Osteocyte (in vitro differentiated cells): ENCODE data around the gene APOC3. TPM values are rescaled to one million over a fixed set of nuclear protein-coding genes. Genes with fewer than 3 reads are reported as not detected.

Source experiments
- DNase-seq: peaks from one replicate; pipeline ENCODE4 v3.0.0; 2021; ENCODE audit warnings: mixed read lengths; ENCODE audit not compliant: unreplicated experiment; ENCODE audit errors: extremely low spot score
- H3K27ac Mint-ChIP-seq: one replicate; pipeline ENCODE4 v1.8.0; 2021; ENCODE audit warnings: mild to moderate bottlenecking, mixed read lengths; ENCODE audit not compliant: unreplicated experiment
- H3K27me3 Mint-ChIP-seq: one replicate; pipeline ENCODE4 v1.8.0; 2021; ENCODE audit warnings: mixed read lengths; ENCODE audit not compliant: unreplicated experiment
- H3K36me3 Mint-ChIP-seq: one replicate; pipeline ENCODE4 v1.8.0; 2021; ENCODE audit warnings: mixed read lengths; ENCODE audit not compliant: unreplicated experiment
- H3K4me1 Mint-ChIP-seq: one replicate; pipeline ENCODE4 v1.8.0; 2021; ENCODE audit warnings: mixed read lengths; ENCODE audit not compliant: unreplicated experiment
- H3K4me3 Mint-ChIP-seq: one replicate; pipeline ENCODE4 v1.8.0; 2021; ENCODE audit warnings: mild to moderate bottlenecking, moderate library complexity, mixed read lengths; ENCODE audit not compliant: unreplicated experiment
- H3K9me3 Mint-ChIP-seq: one replicate; pipeline ENCODE4 v1.8.0; 2021; ENCODE audit warnings: mixed read lengths; ENCODE audit not compliant: unreplicated experiment
- total RNA-seq: library from RNA; stranded (reverse); gene quantifications from 2 replicates; pipeline ENCODE4 v1.2.1, GENCODE V29; 2021
- TF ChIP-seq, protein P1 (sequence below): fragments of 200-600 bp; sonication (generic); IDR thresholded peaks from 2 replicates; pipeline ENCODE4 v1.5.0; 2021; ENCODE audit warnings: antibody characterized with exemption, mild to moderate bottlenecking, moderate library complexity

Gene APOC3
- total RNA-seq, 1 donor from 2014 or later = not detected

GRCh38 chr11:116791002-116791812, 38.5 kb upstream of the APOC3 start:
- Mint-ChIP-seq H3K4me1 (peaks cover 16% of the 10 kb centered on the region), H3K27ac (no peak overlapping the region), H3K27me3 (no peaks in the 10 kb centered on the region), H3K36me3 (no peaks in the 10 kb centered on the region), H3K9me3 (no peaks in the 10 kb centered on the region), H3K4me3 (no peak overlapping the region)
- TF ChIP-seq, protein P1, sequence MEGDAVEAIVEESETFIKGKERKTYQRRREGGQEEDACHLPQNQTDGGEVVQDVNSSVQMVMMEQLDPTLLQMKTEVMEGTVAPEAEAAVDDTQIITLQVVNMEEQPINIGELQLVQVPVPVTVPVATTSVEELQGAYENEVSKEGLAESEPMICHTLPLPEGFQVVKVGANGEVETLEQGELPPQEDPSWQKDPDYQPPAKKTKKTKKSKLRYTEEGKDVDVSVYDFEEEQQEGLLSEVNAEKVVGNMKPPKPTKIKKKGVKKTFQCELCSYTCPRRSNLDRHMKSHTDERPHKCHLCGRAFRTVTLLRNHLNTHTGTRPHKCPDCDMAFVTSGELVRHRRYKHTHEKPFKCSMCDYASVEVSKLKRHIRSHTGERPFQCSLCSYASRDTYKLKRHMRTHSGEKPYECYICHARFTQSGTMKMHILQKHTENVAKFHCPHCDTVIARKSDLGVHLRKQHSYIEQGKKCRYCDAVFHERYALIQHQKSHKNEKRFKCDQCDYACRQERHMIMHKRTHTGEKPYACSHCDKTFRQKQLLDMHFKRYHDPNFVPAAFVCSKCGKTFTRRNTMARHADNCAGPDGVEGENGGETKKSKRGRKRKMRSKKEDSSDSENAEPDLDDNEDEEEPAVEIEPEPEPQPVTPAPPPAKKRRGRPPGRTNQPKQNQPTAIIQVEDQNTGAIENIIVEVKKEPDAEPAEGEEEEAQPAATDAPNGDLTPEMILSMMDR = peak; percentile 94
- DNase-seq = peak; percentile 93

- TF ChIP-seq, protein P1 = no peak
- H3K36me3 Mint-ChIP-seq = no peaks in the 10 kb centered on the region
- H3K9me3 Mint-ChIP-seq = no peaks in the 10 kb centered on the region
- no peak within 1 kb of the TSS for H3K27ac Mint-ChIP-seq
- H3K27me3 Mint-ChIP-seq = no peaks in the 10 kb centered on the region
- peaks cover 11% of the 10 kb centered on the region for H3K4me1 Mint-ChIP-seq
- H3K4me3 Mint-ChIP-seq = no peak within 1 kb of the TSS
- no peak for DNase-seq
These were observed 37.9 kb upstream of the APOC3 start, which contains the start of gene APOA5 for GRCh38 chr11:116791813-116792143. TSS of gene APOA5 (minus strand) at chr11:116791879. CDS start at chr11:116791860, 19 bp downstream.

DNA sequence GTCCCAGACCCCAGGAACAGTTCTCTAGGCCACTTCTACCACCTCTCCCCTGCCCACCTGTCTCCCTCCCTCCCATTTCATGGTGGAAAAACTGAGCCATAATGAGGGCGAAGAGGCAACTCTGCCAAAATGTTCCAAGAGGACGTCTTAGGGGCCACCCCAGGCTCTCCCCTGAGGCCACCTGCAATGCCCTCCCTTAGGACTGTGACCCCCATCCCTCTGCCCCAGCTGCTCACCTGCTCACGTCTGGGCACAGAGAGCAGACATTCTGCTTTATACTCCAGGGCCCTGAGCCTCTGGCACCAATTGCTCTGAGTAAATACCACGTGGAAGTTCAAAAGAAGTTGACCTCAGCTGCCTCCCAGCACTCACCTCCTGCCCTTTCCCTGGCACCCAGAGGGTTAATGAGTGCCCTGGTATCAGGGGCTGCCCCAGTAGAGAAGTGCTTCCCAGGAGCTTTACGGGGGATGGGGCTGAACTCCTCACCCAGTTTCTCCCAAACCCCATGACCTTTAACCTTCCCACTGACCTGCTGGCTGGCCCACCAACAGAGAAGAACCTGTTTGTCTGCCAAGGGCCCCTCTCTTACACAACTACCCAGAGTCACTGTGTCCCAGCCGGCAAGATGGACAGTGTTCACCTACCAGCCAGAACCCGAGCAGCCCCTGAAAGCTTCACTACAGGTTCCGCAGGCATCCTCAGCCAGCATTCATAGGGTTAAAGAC, 37.4 kb upstream of the APOC3 start:
- Mint-ChIP-seq H3K27me3 (no peaks in the 10 kb centered on the region), H3K27ac (no peak overlapping the region), H3K4me1 (peaks cover 6% of the 10 kb centered on the region), H3K9me3 (no peaks in the 10 kb centered on the region), H3K4me3 (no peak overlapping the region), H3K36me3 (no peaks in the 10 kb centered on the region)
- DNase-seq = peak; percentile 64
- TF ChIP-seq, protein P1 = no peak

DNA sequence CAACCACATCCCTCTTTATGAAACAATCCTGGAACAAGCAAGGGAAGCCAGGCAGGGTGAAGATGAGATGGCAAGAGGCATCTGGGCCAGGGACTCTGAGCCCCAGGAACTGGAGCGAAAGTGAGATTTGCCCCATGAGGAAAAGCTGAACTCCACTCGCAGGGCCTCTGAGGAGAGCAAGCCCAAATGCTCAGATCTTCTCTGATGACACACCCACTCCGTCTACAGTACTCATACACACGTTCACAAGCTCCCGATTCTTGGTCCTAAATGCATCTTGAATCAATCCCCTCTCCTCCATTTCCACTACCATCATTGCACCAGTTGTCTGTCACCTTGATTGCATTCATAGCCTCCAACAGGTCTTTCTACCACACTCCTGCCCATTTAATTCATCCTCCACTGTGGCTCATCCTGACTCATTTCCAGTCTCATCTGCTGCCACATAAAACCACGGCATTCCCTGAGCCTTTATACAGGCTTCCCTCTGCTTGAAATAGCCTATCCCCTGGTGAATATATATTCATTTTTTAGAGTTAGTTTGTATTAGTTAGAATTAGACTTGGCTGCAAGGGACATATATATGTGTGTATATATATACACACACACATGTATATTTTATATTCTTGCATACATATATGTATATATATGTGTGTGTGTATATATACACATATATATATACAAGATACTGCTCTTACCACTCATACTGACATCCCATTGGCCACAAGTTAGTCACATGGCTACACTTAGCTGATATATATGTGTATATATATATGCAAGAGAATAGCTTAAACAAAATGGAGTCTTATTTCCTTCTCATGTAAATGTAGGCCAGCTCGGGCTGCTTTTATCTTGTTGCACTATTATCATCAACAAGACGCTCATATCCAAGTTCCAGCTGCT, 36.6 kb upstream of the APOC3 start:
- Mint-ChIP-seq H3K9me3 (no peaks in the 10 kb centered on the region), H3K27ac (no peak overlapping the region), H3K4me1 (peaks cover 6% of the 10 kb centered on the region), H3K36me3 (no peaks in the 10 kb centered on the region), H3K27me3 (no peaks in the 10 kb centered on the region), H3K4me3 (no peak overlapping the region)
- DNase-seq = peak; percentile 36
- TF ChIP-seq, protein P1 = no peak
